ENCODE results near the gene ITIH4.

Gene ITIH4

GRCh38 chr3:52798376-52798977 lies 32.0 kb downstream of the ITIH4 start:
- no peak for DNase-seq (ENCODE audit: low spot score)

- DNase-seq (ENCODE audit: low spot score) = no peak
These were observed 34.1 kb downstream of the ITIH4 start for GRCh38 chr3:52796411-52796810.

DNA sequence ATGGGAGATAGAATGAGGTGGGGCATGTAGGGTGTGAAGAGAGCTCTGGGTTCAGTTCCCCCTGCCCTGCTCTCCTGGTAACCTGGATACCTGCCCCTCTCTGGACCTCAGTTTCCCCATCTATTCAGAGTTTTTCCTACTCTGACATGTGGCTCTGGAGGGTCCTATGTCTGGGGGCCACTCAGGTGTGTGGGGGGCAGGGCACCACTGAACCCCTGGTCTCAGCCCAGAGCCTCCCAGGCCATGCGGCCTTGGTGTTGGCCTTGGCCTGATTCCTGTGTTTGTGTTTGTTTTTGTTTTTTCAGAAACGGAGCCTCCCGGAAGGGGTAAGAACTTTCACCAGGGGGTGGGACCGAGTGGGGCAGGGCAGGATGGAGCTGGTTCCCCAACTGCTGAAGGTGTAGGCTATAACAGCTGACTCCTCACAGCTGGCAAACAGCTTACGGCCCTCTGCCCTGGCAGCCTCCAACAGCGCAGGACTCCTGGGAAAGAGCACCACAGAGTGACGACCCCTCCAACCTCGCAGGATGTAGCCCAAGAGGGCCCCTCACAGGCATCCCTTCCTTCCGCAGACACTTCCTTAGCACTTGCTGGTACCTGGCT lies 35.1 kb downstream of the ITIH4 start:
- DNase-seq (ENCODE audit: low spot score) = no peak

- DNase-seq (ENCODE audit: low spot score) = no peak
These were observed 35.8 kb downstream of the ITIH4 start, which contains the start of gene ITIH3 for GRCh38 chr3:52794612-52795099. TSS of gene ITIH3 (plus strand) at chr3:52794796. CDS start at chr3:52794804, 8 bp downstream.

- no peak for DNase-seq (ENCODE audit: low spot score)
These were observed 36.5 kb downstream of the ITIH4 start for GRCh38 chr3:52793702-52794611.

DNA sequence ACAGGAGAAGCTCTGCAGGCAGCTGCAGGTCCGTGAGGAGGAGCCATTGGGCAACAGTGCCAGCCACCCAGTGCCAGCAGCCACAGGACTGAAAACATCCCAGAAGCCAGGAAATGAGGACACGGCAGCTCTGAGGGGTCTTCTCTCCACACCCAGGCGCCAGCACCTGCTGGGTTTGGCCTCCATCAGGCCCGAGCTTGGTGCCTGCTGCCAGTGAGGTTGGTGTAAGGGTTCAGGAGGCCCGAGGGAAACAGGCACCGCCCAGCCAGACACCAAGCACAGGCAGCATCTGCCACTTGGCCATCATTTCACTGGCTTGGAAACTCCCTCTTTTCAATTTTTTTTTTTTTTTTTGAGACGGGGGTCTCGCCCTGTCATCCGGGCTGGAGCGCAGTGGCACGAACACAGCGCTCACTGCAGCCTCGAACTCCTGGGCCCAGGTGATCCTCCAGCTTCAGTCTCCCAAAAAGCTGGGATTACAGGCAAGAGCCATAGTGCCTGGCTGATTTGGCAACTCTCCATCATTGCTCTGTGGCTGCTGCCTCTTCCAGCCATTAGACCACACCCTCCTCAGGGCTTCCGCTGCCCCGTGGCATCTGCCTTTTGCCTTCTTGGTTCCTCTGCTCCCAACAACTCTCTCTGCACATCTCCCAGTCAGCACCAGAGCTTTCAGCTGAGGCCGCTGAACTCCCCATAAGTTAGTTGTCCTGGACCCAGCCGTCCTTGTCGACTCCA lies 37.3 kb downstream of the ITIH4 start:
- no peak for DNase-seq (ENCODE audit: low spot score)

DNA sequence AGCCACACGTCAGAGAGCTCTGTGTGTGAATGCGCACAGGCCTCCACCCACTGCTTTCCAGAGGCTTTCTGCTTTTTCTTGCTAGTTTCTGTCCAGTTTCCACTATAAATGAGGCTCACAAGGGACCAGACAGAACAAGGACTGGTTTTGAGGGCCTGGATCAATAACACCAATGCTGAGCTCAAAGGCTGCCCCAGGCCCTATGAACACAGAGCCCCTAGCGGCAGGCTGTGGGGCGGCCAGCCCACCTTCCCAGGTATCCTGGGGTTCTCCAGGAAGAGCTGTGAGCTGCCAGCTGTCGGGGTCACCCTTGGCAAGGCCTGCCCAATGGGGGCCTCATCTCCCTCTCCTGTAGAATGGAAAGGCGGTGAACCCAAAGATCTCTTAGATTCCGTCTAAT lies 38.1 kb downstream of the ITIH4 start:
- DNase-seq (ENCODE audit: low spot score) = peak; percentile 44

- no peak for DNase-seq (ENCODE audit: low spot score)
These were observed 38.5 kb downstream of the ITIH4 start for GRCh38 chr3:52791928-52792327.

DNA sequence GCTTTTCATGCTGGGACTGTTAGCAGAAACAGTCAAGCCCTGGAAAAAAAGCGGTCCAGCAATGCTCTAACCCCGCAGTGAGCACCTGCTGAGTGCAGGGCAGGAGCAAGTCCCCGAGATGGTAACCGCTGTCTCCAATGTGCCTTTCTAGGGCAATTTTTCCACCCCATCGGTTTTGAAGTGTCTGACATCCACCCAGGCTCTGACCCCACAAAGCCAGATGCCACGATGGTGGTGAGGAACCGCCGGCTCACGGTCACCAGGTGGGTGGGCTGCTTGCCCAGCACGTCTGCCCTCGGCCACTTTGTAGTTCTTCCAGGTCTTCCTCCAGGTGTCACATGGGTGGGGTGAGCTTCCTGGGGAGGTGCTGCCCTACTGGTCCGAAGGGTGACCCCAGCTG lies 39.1 kb downstream of the ITIH4 start:
- DNase-seq (ENCODE audit: low spot score) = no peak

DNA sequence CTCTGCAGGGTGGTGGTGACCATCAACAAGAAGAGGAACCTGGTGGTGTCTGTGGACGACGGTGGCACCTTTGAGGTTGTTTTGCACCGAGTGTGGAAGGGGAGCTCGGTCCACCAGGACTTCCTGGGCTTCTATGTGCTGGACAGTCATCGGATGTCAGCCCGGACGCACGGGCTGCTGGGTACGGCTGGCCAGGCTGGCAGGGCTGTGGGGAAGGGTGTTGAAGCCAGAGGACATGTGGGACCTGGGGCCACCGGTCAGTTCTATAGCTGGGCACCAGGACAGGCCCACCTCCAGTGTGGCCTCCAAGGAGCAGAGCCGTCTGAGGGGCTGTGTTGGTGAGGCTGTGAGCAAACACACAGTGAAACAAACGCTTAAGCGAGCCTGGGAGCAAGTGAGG lies 39.7 kb downstream of the ITIH4 start:
- no peak for DNase-seq (ENCODE audit: low spot score)

DNA sequence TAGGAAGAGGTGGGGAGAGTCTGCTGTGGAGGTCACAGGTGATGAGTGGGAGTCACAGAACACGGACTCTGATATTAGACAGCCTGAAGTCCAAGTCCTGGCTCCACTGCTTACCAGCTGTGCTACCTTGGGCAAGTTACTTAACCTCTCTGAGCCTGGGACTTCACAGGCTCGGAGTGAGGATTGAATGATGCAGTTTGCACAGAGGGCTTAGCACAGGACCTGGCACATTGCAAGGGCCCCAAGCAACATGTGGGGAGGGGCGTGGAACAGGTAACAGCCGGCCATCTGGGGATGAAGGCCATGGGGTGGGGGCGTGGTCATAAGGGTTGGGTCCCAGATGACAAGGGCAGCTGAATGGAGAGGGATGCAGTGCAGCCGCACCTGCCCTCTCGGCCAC lies 40.1 kb downstream of the ITIH4 start:
- no peak for DNase-seq (ENCODE audit: low spot score)

DNA sequence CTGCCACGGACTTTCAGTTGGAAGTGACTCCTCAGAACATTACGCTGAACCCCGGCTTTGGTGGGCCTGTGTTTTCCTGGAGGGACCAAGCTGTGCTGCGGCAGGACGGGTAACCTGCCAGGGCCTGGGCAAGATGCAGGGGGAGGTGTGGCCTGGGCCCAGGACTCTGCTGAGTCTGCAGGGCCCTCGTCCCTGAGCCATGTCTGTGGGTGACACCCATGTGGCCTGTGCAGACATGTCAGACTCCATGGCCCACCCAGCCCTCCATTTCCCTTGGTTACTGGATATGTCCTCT lies 40.8 kb downstream of the ITIH4 start:
- no peak for DNase-seq (ENCODE audit: low spot score)

DNA sequence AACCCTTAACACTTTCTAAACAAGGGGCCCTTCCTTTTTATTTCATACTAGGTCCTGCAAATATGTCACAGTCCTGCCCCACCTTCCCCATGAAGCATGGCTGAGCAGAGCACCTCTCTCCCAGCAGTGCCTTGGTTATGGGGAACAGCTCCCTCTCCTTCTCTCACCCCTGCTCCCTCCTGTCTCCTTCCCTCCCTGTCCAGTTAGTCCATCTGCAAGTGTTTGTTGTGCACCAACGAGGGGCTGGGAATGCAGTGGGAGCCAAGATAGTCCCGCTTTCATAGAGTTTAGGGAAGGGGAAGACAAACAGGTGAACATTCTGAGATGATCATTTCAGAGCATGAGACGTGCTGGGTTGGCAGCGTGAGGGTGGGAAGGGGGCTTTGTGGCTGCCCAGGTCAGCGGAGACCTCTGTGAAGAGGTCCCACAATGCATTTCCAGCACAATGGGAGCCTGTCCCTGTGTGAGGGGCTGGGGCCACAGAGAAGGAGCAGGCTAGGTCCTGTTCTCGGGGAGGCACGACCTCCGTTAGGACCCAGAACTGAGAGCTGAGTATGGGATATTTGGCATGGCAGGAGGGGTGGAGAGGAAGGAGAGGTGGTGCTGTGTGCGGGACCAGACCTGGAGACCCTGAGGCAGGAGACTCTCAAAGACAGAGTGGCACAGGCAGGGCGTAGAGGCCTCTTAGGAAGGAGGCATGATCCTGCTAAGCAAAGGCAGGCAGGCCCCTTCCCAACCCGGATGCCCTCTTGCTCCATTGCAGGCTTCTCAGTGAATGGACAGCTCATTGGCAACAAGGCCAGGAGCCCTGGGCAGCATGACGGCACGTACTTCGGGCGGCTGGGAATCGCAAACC lies 41.4 kb downstream of the ITIH4 start:
- DNase-seq (ENCODE audit: low spot score) = no peak

- no peak for DNase-seq (ENCODE audit: low spot score)
These were observed 42.5 kb downstream of the ITIH4 start for GRCh38 chr3:52787672-52788625.

DNA sequence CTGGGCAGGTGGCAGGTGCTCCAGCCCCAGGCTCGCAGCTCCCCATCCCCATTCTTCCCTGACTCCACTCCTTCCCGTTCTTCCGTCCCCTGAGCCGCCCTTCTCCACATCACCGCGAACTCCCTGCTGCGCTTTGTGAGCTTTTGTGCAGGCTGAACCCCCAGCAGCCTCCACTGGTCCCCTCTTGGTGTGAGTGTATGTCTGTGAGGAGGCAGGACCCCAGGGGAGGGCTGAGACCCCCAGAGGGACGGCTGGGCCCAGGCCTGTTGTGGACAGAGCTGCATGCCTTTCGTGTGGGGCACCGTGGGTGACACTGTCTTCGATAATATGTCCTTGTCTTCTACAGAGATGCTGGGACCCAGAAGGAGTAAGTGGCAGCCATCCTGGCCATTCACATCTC lies 43.2 kb downstream of the ITIH4 start:
- DNase-seq (ENCODE audit: low spot score) = no peak

- DNase-seq (ENCODE audit: low spot score) = no peak
These were observed 43.9 kb downstream of the ITIH4 start for GRCh38 chr3:52786330-52787215.

DNA sequence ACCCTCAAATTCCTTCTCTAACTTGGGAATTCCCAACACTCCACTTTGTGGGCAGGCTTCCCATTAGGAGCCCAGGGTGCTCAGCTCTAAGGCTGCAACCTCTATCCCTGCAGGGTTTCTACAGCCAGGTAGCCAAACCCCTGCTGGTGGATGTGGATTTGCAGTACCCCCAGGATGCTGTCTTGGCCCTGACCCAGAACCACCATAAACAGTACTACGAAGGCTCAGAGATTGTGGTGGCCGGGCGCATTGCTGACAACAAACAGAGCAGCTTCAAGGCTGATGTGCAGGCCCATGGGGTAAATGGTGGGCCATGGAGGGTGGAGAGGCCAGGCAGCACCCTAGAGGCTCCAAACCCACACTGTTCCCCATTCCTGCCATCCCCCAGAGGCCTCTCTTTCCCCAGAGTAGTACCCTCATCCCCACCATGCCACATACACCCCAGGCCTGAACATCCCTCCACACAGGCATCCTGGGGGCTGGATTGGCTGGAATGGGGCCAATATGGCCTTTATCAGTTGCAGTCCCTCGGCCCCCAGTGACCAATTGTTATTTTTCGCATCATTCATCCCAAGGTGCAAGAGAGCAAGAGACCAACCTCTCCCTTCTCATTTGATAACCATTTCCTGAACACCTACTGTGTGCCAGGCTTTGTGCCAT lies 45.4 kb downstream of the ITIH4 start:
- DNase-seq (ENCODE audit: low spot score) = no peak

GRCh38 chr3:52784021-52784621 lies 46.4 kb downstream of the ITIH4 start:
- no peak for DNase-seq (ENCODE audit: low spot score)

Measured in HuH-7 (cell line).